Dendritic cell treated with granulocyte-macrophage colony-stimulating factor and Interleukin-4, amounts not matched to agents 40 ng/mL and 50 ng/mL, for 4 days (primary cell): ENCODE measurements around the gene MMRN1.

ENCODE experiments used
- H3K27ac Mint-ChIP-seq: one replicate; pipeline ENCODE4 v1.8.0; 2022; ENCODE audit warnings: mild to moderate bottlenecking, mixed read lengths
- H3K27me3 Mint-ChIP-seq: one replicate; pipeline ENCODE4 v1.8.0; 2022; ENCODE audit warnings: mild to moderate bottlenecking, mixed read lengths
- H3K36me3 Mint-ChIP-seq: one replicate; pipeline ENCODE4 v1.8.0; 2022; ENCODE audit warnings: low read depth, mixed read lengths
- H3K4me1 Mint-ChIP-seq: one replicate; pipeline ENCODE4 v1.8.0; 2022; ENCODE audit warnings: low read depth, mixed read lengths
- H3K4me3 Mint-ChIP-seq: one replicate; pipeline ENCODE4 v1.8.0; 2022; ENCODE audit warnings: mild to moderate bottlenecking, moderate library complexity, mixed read lengths
- H3K9me3 Mint-ChIP-seq: one replicate; pipeline ENCODE4 v1.8.0; 2022; ENCODE audit warnings: mixed read lengths
- intact Hi-C: fragments of 100-400 bp; cut with micrococcal nuclease; formaldehyde crosslinking; loops from one replicate; pipeline ENCODE4 v1.15.0; 2022

The MMRN1 gene, protein sequence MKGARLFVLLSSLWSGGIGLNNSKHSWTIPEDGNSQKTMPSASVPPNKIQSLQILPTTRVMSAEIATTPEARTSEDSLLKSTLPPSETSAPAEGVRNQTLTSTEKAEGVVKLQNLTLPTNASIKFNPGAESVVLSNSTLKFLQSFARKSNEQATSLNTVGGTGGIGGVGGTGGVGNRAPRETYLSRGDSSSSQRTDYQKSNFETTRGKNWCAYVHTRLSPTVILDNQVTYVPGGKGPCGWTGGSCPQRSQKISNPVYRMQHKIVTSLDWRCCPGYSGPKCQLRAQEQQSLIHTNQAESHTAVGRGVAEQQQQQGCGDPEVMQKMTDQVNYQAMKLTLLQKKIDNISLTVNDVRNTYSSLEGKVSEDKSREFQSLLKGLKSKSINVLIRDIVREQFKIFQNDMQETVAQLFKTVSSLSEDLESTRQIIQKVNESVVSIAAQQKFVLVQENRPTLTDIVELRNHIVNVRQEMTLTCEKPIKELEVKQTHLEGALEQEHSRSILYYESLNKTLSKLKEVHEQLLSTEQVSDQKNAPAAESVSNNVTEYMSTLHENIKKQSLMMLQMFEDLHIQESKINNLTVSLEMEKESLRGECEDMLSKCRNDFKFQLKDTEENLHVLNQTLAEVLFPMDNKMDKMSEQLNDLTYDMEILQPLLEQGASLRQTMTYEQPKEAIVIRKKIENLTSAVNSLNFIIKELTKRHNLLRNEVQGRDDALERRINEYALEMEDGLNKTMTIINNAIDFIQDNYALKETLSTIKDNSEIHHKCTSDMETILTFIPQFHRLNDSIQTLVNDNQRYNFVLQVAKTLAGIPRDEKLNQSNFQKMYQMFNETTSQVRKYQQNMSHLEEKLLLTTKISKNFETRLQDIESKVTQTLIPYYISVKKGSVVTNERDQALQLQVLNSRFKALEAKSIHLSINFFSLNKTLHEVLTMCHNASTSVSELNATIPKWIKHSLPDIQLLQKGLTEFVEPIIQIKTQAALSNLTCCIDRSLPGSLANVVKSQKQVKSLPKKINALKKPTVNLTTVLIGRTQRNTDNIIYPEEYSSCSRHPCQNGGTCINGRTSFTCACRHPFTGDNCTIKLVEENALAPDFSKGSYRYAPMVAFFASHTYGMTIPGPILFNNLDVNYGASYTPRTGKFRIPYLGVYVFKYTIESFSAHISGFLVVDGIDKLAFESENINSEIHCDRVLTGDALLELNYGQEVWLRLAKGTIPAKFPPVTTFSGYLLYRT

DNA sequence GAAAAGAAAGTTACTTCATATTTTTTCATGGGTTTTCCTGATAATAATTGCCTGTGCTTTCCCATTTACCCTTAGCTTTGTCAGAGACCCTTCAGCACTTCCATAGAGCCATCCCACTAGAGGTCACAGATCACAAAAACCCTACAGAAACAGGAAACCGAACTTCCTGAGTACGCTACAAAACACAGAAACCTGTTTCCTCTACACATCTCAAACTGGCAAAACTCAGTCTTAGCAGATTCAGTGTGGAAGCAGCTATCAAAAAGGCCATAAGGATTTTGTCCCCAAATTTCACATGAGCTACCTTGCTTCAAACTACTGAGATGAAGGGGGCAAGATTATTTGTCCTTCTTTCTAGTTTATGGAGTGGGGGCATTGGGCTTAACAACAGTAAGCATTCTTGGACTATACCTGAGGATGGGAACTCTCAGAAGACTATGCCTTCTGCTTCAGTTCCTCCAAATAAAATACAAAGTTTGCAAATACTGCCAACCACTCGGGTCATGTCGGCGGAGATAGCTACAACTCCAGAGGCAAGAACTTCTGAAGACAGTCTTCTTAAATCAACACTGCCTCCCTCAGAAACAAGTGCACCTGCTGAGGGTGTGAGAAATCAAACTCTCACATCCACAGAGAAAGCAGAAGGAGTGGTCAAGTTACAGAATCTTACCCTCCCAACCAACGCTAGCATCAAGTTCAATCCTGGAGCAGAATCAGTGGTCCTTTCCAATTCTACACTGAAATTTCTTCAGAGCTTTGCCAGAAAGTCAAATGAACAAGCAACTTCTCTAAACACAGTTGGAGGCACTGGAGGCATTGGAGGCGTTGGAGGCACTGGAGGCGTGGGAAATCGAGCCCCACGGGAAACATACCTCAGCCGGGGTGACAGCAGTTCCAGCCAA, at the start of gene MMRN1:
Gene MMRN1, plus strand, starts transcription at position 206 of the 902 bp plus-strand sequence. Its CDS starts 118 bp downstream, at position 324.
- Mint-ChIP-seq H3K36me3 (no peaks in the 10 kb centered on the region), H3K4me1 (peaks cover 16% of the 10 kb centered on the region), H3K4me3 (peak within 1 kb of the TSS; percentile 0), H3K9me3 (no peaks in the 10 kb centered on the region), H3K27me3 (peaks cover 3% of the 10 kb centered on the region), H3K27ac (no peak within 1 kb of the TSS)
- intact Hi-C loops = no loop called here

DNA sequence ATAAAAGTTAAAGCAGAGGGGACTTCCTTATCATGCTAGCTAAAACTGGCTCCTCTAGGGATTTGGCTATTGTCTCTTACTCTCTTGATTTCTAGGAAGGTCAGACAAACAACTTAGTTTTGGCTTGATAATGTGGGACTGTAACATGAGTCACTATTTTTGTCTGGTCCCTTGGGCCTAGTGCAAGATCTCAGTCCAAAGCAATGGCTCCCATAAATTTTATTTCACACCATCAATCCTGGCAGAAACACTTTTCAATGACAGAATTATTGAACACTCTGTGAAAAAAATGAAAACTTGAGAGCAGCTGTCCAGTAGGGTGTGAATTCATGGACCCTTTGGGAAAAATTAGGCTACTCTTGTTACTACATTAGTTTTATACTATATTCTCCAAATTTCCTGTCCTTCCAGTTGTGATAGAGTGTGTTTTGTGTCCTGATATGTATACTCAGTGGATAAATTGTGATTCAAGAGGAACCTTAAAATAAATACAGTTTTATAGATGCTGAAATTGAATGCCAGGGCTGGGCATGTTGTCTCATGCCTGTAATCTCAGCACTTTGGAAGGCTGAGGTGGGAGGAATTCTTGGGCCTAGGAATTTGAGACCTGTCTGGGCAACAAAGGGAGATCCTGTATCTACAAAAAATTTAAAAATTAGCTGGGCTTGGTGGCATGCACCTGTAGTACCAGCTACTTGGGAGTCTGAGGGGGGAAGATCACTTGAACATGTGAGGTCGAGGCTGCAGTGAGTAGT, 46.9 kb upstream of the MMRN1 start:
- Mint-ChIP-seq H3K9me3 (peaks cover 28% of the 10 kb centered on the region), H3K4me1 (no peaks in the 10 kb centered on the region), H3K36me3 (no peaks in the 10 kb centered on the region), H3K27me3 (no peaks in the 10 kb centered on the region), H3K27ac (no peak overlapping the region), H3K4me3 (no peak overlapping the region)
- intact Hi-C loops = no loop called here

DNA sequence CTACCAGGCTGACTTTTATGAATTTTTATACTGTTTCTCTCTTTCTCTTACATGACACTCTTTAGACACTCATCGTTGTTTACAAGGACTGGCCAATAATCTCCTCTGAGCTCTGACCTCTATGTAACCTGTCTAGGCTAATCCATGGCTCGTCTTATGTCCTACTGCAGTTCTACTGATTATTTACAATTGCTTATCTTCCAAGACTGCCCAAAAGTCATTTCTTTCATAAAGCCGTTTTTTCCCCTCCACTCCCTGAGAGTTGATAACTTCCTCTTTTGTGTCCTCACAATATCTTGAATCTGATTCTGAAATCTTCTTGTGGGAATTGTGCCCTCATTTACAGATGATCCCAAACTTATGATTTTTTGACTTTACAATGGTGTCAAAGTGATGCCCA, 39.4 kb upstream of the MMRN1 start:
- H3K27ac Mint-ChIP-seq = no peak overlapping the region
- H3K27me3 Mint-ChIP-seq = no peaks in the 10 kb centered on the region
- H3K4me1 Mint-ChIP-seq = peaks cover 5% of the 10 kb centered on the region
- no peak overlapping the region for H3K4me3 Mint-ChIP-seq
- H3K36me3 Mint-ChIP-seq = no peaks in the 10 kb centered on the region
- peaks cover 22% of the 10 kb centered on the region for H3K9me3 Mint-ChIP-seq
- intact Hi-C loops = no loop called here

DNA sequence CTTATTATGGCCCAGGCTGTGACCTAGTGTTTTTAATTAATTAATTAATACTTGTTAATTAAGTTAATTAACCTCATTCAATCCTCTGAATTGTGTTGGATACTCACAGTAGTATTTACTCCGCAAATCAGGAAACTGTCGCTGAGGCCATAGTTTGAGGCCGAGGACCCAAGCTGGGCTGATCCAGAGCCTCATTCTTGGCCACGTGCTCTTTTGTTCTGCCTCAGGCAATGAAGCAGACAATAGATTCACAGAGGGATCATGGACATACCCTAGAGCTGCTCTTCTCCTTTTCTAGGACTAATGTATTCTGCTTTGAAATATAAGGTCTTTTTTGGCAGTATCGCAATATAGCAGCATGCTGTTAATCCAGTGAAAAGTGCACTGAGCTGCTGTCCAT, 33.7 kb upstream of the MMRN1 start:
- no peaks in the 10 kb centered on the region for H3K4me1 Mint-ChIP-seq
- peaks cover 10% of the 10 kb centered on the region for H3K9me3 Mint-ChIP-seq
- no peak overlapping the region for H3K27ac Mint-ChIP-seq
- no peaks in the 10 kb centered on the region for H3K36me3 Mint-ChIP-seq
- no peak overlapping the region for H3K4me3 Mint-ChIP-seq
- intact Hi-C loops = no loop called here
- H3K27me3 Mint-ChIP-seq = no peaks in the 10 kb centered on the region

DNA sequence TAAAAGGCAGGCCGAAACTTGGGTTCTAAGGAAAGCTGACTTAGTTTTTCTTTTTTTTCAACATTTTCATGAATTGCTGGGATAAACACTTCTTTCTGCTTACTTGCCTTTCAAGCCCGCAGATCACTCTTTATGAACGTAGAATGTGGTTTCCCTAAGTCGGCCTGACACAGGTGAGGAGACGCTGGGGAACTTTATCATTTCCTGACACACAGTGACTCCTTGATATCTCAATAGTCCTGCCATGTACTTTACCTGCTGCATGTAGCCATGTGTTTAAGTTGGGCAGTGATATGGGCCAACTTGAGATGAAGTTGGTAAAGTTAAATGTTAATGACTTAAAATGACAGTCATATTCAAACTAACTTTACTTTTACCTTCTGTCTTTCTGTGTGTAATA, 31.1 kb upstream of the MMRN1 start:
- H3K27me3 Mint-ChIP-seq = no peaks in the 10 kb centered on the region
- no peak overlapping the region for H3K4me3 Mint-ChIP-seq
- no peak overlapping the region for H3K27ac Mint-ChIP-seq
- intact Hi-C loops = no loop called here
- H3K9me3 Mint-ChIP-seq = no peaks in the 10 kb centered on the region
- H3K36me3 Mint-ChIP-seq = no peaks in the 10 kb centered on the region
- H3K4me1 Mint-ChIP-seq = no peaks in the 10 kb centered on the region

DNA sequence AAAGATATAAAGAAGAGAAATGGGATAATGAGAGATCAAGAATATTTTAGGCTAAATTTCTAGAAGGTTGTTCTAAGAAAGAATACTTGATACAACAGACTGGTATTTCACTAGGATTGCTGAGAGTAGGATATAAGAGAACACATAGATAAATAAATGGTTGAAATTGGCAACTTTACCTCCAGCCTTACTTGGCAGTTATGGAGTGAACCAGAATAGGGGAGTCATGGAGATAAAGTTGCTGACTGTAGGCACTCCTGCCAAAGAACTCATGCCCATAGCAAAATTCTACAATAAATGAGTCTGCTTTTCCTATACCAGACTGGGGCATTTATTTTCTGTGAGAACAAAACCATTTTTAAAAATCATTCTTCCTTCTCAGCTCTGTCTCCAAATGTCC, 26.4 kb upstream of the MMRN1 start:
- intact Hi-C loops = no loop called here
- Mint-ChIP-seq H3K4me1 (no peaks in the 10 kb centered on the region), H3K27me3 (no peaks in the 10 kb centered on the region), H3K27ac (no peak overlapping the region), H3K4me3 (no peak overlapping the region), H3K36me3 (no peaks in the 10 kb centered on the region), H3K9me3 (no peaks in the 10 kb centered on the region)

DNA sequence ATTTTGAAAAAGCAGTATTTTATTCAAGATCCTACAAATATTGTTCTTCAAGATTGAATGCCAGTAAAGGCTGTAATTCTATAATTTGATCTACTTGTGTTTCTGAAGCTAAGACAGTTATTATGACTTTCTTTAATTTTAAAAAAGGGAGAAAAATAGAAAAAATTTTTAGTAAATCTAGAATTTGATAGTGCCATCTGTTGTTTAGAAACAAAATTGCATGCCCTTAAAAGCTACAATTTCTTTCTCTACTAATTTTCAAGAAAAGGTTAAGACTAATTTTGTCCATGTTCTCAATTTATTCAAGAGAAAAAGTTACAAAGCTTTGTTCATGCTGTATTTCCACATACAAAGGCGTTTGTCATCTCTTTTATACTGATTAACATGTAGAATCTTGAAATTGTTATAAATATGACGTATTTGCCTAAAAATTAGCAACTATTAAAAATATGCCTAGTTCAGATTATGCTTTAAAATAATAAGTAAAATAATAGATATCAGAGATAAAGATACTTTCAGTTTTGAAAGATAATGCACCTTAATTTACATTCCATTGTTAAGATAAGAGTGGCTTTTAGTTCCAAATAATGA, 25.6 kb upstream of the MMRN1 start:
- intact Hi-C loops = no loop called here
- Mint-ChIP-seq H3K4me3 (no peak overlapping the region), H3K4me1 (no peaks in the 10 kb centered on the region), H3K27ac (no peak overlapping the region), H3K36me3 (no peaks in the 10 kb centered on the region), H3K27me3 (no peaks in the 10 kb centered on the region), H3K9me3 (no peaks in the 10 kb centered on the region)

DNA sequence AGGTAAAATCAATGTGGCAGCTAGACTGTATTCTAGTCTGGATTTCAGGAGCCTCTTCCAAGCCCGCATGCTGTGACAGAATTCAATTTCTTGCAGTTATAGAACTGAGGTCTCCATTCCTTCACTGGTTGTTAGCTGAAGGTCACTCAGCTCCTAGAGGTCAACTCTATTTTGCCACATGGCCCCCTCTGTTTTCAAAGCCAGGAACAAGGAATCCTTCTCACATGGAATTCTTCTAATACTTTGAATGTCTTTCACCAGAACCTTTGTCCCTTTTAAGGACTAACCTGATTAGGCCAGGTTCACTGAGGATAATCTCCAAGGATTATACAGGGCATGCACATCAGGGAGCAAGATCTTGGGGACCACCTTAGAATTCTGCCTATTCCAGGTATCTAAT, 23.4 kb upstream of the MMRN1 start:
- no peaks in the 10 kb centered on the region for H3K9me3 Mint-ChIP-seq
- H3K27ac Mint-ChIP-seq = no peak overlapping the region
- intact Hi-C loops = loop anchor here (5.0 kb wide), 1 partner anchor 214 kb away; no protein-coding TSS in a partner anchor
- H3K36me3 Mint-ChIP-seq = no peaks in the 10 kb centered on the region
- H3K4me3 Mint-ChIP-seq = no peak overlapping the region
- H3K4me1 Mint-ChIP-seq = no peaks in the 10 kb centered on the region
- no peaks in the 10 kb centered on the region for H3K27me3 Mint-ChIP-seq

DNA sequence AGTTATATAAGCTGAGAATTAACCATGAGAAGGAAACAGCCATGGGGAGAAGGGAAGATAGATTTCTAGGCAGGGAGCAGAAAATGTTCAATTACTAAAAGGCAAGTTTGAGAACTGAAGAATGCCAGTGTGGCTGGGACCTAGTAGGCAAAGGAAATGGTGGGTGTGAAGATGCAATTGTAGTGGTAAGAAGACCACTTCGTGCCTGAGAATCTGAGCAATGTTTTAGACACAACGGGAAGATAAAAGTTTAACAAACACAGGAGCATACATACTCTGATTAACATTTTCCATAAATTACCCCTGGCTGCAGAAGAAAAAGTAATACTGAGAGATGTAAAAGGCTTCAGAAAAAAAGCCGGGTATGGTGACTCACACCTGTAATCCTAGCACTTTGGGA, 18.1 kb upstream of the MMRN1 start:
- H3K27me3 Mint-ChIP-seq = no peaks in the 10 kb centered on the region
- no peak overlapping the region for H3K27ac Mint-ChIP-seq
- intact Hi-C loops = no loop called here
- no peak overlapping the region for H3K4me3 Mint-ChIP-seq
- no peaks in the 10 kb centered on the region for H3K9me3 Mint-ChIP-seq
- H3K36me3 Mint-ChIP-seq = no peaks in the 10 kb centered on the region
- H3K4me1 Mint-ChIP-seq = no peaks in the 10 kb centered on the region

DNA sequence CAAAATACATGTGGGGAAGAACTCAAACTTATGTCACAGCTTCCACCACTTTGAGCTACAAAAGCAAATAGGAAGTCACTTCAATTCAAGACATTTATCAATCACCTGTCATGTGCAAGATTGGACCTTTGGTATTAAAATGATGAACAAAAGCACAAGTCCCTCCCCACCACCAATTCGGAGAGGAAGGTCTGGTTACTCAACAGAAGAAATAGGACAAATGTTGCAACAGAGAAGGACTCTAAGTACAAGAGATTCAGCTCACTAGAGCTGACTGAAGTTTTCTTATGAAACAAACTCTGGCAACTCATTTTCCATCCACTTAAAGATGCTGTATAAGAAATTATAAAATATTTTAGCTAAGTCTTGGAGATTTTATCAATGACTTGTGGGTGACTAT, 16.0 kb upstream of the MMRN1 start:
- Mint-ChIP-seq H3K27me3 (no peaks in the 10 kb centered on the region), H3K36me3 (no peaks in the 10 kb centered on the region), H3K4me3 (no peak overlapping the region), H3K4me1 (no peaks in the 10 kb centered on the region), H3K9me3 (no peaks in the 10 kb centered on the region), H3K27ac (no peak overlapping the region)
- intact Hi-C loops = no loop called here

DNA sequence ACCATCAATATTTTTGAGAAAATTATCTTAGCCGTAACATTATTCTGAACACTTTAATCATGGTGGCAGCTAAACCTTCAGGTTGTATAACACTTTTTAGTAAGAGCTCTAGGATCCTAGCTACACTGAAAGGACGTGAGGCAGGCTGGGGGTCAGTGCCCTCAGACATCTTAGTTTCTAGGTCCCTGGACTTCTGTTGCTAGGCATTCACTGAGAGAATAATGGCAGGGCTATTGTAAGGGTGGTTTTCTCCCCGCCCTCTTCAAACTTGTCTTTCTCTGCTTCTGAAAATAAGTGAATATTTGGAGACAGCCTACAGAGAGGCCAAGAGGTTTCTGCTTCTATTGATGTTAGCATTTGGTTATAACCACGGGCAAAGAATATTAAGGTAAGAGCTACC, 15.4 kb upstream of the MMRN1 start:
- H3K4me1 Mint-ChIP-seq = no peaks in the 10 kb centered on the region
- H3K36me3 Mint-ChIP-seq = no peaks in the 10 kb centered on the region
- no peaks in the 10 kb centered on the region for H3K9me3 Mint-ChIP-seq
- H3K27me3 Mint-ChIP-seq = no peaks in the 10 kb centered on the region
- no peak overlapping the region for H3K27ac Mint-ChIP-seq
- intact Hi-C loops = no loop called here
- H3K4me3 Mint-ChIP-seq = no peak overlapping the region

DNA sequence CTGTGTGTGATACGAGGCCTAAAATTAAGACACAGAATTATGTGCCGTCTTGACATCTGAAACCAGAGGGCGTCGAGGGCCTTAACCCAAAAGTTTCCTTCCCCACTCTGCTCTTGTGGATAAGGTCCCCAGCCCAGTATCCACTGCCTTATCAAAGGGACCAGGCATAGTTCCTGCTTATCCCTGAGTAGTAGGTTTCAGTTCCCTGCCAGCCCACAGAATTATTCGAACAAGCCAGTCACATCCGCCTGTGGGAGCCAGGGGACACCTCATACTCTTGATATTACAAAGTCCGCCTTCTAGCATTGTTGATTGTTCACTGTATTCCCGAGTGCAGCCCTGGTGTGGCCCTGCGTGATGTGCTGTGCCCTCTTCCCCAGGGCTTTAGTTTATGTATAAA, 5.4 kb upstream of the MMRN1 start:
- intact Hi-C loops = no loop called here
- peak overlapping the region; percentile 26 for H3K27ac Mint-ChIP-seq

More for the DNA sequence above, 5.4 kb upstream of the MMRN1 start:
- Mint-ChIP-seq H3K27me3 (peaks cover 2% of the 10 kb centered on the region), H3K4me1 (peaks cover 13% of the 10 kb centered on the region), H3K36me3 (no peaks in the 10 kb centered on the region), H3K4me3 (no peak overlapping the region), H3K9me3 (no peaks in the 10 kb centered on the region)
